H4 (cell line): Measurements from ENCODE around the gene OVCA2. TPM values are rescaled to one million over a fixed set of nuclear protein-coding genes. Genes with fewer than 3 reads are reported as not detected.
"Not testable (repeated sequence)": the region's sequence is repeated elsewhere in the genome, so short reads cannot be mapped to it uniquely, and the experiment has no call there.

Experiments
- DNase-seq: peaks from one replicate; pipeline ENCODE4 v3.0.0-alpha.2; 2015; ENCODE audit warnings: low spot score
- total RNA-seq: library from RNA; depleted of rRNA; stranded (reverse); fragments of >200 nt; shearing (Covaris generic); gene quantifications from 2 replicates; pipeline ENCODE4 v1.2.3, GENCODE V29; 2014; rRNA removed

Gene OVCA2
- total RNA-seq: 40.3 and 49.8 TPM in 2 replicates

DNA sequence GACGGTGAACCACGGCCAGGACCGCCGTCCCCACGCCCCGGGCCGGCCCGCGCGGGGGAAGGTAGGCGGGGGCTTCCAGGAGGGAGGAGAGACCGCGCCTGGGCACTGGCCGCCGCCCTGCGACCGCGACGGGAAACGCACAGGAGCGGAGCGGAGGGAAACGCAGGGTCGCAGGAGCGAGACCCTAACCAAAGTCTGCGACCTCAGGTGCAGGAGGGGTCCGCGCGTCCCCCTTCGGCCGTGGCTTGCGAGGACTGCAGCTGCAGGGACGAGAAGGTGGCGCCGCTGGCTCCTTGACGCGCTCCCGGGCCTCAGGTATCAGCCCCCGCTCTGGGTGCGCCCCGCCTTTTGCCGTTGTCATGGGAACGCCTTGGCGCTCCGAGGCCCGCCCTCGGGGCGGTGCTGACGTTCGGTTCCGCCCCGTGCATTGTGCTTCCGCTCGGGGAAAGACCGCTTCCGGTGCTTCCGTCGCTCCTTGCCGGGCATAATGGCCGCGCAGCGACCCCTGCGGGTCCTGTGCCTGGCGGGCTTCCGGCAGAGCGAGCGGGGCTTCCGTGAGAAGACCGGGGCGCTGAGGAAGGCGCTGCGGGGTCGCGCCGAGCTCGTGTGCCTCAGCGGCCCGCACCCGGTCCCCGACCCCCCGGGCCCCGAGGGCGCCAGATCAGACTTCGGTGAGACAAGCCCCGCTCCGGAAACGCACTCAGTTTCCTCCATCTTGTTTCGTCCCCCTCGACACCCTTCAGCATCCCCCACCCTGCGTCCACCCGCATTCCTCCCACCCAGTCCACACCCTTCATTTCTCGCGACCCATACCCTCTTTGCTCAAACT, at the start of gene OVCA2:
OVCA2 (plus strand) TSS at position 462 of the 829 bp plus-strand sequence; CDS start at position 488, 26 bp downstream.
- DNase-seq: peak; percentile 80

DNA sequence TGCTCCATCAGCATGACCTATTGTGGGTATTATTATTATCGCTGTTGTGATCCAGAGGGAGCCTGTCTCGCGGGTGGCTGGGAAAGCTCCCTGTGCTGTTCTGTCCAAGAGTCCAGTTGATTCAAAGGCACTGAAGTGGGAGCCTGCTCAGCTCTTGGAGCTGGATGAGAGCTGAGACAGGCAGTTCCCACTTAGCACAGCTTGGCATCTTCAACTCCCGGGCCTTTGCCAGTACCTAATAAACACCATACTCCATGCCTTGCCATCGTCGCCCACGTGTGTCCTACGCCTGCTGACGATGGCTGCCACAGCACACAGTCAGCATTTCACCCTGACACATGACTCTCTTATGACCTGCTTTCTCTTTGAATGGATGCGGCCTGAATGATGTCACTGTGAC, 49.3 kb upstream of the OVCA2 start:
- no peak for DNase-seq

- no peak for DNase-seq
Measured at GRCh38 chr17:1994707-1995106, 47.1 kb upstream of the OVCA2 start.

DNA sequence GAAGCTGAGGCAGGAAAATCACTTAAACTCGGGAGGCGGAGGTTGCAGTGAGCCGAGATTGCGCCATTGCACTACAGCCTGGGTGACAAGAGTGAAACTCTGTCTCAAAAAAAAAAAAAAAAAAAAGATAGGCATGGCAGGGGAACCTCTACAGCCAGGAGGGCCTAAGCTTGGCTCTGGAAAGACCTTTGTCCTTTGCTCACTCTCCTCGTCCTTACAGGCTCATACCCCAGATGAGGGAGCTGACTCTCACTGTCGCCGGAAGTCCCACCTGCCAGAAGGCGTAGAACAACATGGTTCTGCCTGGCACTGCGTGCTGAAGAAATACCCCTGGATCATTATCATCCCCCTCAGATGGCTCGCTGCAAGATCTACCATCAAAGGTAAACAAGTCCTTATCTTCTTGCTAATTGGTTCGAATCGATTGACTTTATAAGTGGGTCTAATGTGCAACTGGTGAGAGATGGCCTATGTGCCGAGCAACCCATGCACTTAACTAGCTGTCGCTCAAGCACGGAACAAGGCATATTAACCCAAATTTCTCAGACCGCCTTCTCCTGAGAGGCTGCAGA, 46.4 kb upstream of the OVCA2 start:
- no peak for DNase-seq

GRCh38 chr17:1995907-1996799, 45.7 kb upstream of the OVCA2 start:
- no peak for DNase-seq

- DNase-seq: no peak
Measured at GRCh38 chr17:1996800-1997288, 45.0 kb upstream of the OVCA2 start.

DNA sequence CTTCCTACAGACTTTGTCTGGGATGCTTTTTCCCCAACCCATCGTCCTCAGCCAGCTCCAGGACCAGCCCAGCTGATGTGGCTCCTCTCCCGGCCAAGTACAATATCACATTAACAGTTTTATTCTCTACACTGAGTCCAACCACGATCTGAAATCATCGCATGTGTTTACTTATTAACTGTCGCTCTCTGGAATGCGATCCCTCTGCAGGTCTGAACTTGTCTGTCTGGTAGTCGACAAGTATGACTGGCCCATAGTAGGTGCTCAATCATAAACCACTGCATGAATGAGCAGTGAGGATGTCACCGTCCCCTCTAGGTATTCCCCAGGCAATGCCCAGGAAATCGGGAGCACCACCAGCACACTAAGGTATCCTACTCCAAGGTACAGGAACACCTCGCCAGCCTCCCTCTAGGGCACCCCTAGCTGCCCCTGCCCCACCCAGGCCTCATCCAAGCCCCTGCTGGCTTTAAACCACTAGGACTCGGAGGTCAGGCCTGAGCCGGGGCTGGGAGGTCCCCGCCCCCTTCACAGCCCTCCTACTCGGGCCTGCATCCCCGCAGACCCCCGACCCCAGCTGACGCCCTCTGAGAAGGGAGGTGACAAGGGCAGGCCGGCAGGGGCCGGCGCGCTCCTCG, 44.4 kb upstream of the OVCA2 start:
- DNase-seq: no peak

GRCh38 chr17:1997927-1998742, 43.7 kb upstream of the OVCA2 start:
- no peak for DNase-seq

GRCh38 chr17:1999557-2000251, 42.1 kb upstream of the OVCA2 start:
- DNase-seq: no peak

DNA sequence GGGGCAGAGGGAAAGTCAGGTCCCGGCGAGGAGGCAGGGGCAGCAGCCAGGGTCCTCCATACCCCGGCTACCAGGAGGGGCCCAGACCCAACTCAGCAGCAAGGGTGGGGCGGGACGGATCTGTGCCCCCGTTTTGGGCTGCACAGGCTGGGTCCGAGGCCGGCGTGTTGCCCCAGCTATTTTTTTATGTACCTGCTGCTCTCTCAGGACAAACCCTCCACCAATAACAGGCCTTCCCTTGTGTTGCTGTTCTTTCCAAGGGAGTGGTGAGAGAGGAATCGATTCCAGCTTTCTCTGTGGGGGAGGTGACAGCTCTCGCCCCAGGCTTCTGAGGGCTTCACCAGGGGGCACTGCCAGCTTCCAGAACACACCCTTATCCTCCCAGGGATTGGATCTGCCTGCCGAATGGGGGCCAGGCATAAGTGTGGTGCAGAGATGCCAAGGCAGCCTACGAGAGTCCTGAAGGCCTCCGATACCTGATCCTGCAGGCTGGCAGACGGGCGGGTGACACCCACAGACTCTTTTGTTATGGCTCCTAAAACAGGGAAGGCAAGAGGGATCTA, 39.0 kb upstream of the OVCA2 start:
- no peak for DNase-seq

GRCh38 chr17:2003525-2003924, 38.3 kb upstream of the OVCA2 start:
- no peak for DNase-seq

- DNase-seq: no peak
Measured at GRCh38 chr17:2004435-2004952, 37.3 kb upstream of the OVCA2 start.

DNA sequence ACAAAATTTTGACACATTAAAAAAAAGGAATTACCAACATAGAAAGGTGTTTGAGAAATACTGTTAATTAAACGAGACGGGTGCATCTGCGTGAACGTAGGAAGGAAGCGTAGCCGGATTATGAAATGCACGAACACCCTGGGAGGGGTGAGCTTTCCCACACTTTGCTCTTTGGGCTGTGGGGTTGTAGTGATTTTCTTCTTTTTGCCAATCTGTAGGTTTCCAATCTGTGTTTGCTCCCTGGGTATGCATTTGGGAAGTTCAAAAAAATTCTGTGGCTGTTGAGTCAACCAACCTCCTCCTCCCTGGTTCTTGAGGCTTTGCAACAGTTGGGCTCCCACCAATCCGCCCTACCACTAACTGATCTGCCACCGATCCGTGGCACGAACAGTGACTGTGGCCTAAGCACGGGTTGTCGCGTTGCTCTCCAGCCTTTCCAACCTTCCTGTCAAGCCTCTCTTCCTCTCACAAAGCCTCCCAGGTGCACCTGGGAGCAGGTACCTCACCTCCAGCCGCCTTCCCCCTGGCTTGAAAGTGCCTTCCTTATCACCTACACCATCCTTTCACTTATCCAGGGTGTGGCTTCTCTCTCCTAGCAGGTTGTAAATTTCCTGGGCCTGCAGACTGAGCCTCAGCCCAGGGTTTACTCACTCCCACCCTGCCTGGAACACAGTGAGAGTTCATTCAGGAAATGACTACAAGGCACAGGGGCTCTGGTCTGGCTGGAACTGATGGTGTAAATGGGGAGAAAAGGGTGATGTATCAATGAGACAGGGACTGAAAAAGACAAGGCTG, 33.3 kb upstream of the OVCA2 start:
- DNase-seq: no peak

DNA sequence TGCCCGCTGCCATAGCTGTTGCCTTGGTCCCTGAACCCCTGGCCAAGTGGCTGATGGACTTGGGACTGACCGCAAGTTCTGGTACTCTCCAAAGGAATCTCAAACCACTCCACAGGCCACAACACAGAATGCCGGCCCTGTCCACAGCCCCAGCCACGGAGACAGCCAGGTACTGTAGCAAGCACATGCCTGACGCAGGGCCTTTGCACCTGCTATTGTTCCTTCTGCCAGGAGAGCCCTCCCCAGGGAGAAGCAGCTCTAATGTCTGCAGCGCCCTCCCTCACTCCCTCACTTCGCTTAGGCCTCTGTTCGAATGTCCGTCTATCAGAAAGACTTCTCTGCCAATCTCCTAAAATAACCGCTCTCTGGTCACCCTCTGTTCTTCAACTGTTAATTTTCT, 32.1 kb upstream of the OVCA2 start:
- DNase-seq: no peak

GRCh38 chr17:2011411-2012371, 30.1 kb upstream of the OVCA2 start:
- DNase-seq: peak; percentile 58

DNA sequence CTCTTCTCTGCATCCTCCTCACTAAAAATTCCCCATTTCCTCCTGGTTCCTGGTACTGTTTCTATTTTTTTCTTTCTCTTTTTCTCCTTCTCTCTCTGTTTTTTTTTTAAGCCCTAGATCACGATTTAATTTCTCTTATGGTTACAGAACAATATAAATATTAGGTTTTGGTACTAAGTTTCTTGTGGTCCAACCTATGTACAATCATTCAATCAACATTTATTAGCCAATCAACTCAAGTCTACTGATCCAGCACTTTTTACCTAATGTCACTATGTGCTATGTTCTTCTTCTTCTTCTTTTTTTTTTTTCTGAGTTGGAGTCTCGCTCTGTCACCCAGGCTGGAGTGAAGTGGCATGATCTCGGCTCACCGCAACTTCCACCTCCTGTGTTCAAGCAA, 29.3 kb upstream of the OVCA2 start:
- DNase-seq: no peak

- DNase-seq: not testable (repeated sequence)
Measured at GRCh38 chr17:2013220-2013993, 28.4 kb upstream of the OVCA2 start.
